ENCODE data around the gene CCDC93.

GRCh38 chr2:117979911-117980701 lies 33.8 kb downstream of the CCDC93 start:
- TF ChIP-seq CTCF (conservative IDR thresholded peaks at IDR 0.05) (no peak), ZFX (IDR thresholded peaks at IDR 0.05) (no peak)

Data from C4-2B (cell line).